Neural cell (in vitro differentiated cells): Measurements from ENCODE around the gene RGS12. TPM values are rescaled to one million over a fixed set of nuclear protein-coding genes. Genes with fewer than 3 reads are reported as not detected.
A peak's percentile ranks its signal among the peaks of the same experiment; 100 is the strongest.

Experiments
- H2AFZ ChIP-seq: fragments of 200-600, 300-800 bp; sonication (generic), shearing (Covaris generic); 2 replicates; pipeline ENCODE4 v1.6.0; 2014; ENCODE audit warnings: low read depth, mild to moderate bottlenecking, antibody characterized with exemption, low read length, moderate library complexity
- H3F3A ChIP-seq: fragments of 200-600 bp; shearing (Covaris generic); 2 replicates; pipeline ENCODE4 v1.6.1; 2016; ENCODE audit warnings: mild to moderate bottlenecking, moderate library complexity, mixed read lengths, antibody characterized with exemption, low read length; ENCODE audit not compliant: insufficient read depth, poor library complexity, severe bottlenecking
- H3K27ac ChIP-seq: fragments of 200-600, 300-800 bp; sonication (generic), shearing (Covaris generic); 2 replicates; pipeline ENCODE4 v1.5.1; 2014; ENCODE audit warnings: mild to moderate bottlenecking, low read length, moderate library complexity
- H3K27me3 ChIP-seq: fragments of 300-800, 200-600 bp; sonication (generic), shearing (Covaris generic); 2 replicates; pipeline ENCODE4 v1.6.0; 2014; ENCODE audit warnings: mild to moderate bottlenecking, low read depth, low read length, moderate library complexity; ENCODE audit not compliant: insufficient read depth
- H3K36me3 ChIP-seq: fragments of 300-800, 200-600 bp; sonication (generic), shearing (Covaris generic); 2 replicates; pipeline ENCODE4 v1.5.1; 2014; ENCODE audit warnings: mild to moderate bottlenecking, antibody characterized with exemption, low read length, moderate library complexity; ENCODE audit not compliant: insufficient read depth
- H3K4me2 ChIP-seq: fragments of 300-800, 200-600 bp; sonication (generic), shearing (Covaris generic); 2 replicates; pipeline ENCODE4 v1.6.0; 2014; ENCODE audit warnings: mild to moderate bottlenecking, low read length
- H3K4me3 ChIP-seq: fragments of 300-800, 200-600 bp; sonication (generic), shearing (Covaris generic); 2 replicates; pipeline ENCODE4 v1.5.1; 2014; ENCODE audit warnings: mild to moderate bottlenecking, low read length, moderate library complexity
- H3K79me2 ChIP-seq: fragments of 200-600 bp; shearing (Covaris generic); replicated peaks from 2 replicates; pipeline ENCODE4 v1.6.0; 2014; ENCODE audit warnings: mild to moderate bottlenecking, low read length, moderate library complexity; ENCODE audit not compliant: insufficient read depth
- H3K9ac ChIP-seq: fragments of 300-800, 200-600 bp; sonication (generic), shearing (Covaris generic); 2 replicates; pipeline ENCODE4 v1.6.1; 2016; ENCODE audit warnings: mild to moderate bottlenecking, low read length, mixed read lengths
- H3K9me2 ChIP-seq: fragments of 200-600 bp; shearing (Covaris generic); 2 replicates; pipeline ENCODE4 v1.6.1; 2016; ENCODE audit warnings: mild to moderate bottlenecking, low read length, mixed read lengths; ENCODE audit not compliant: insufficient read depth
- H3K9me3 ChIP-seq: fragments of 200-600, 300-800 bp; sonication (generic), shearing (Covaris generic); 2 replicates; pipeline ENCODE4 v1.6.1; 2016; ENCODE audit warnings: mild to moderate bottlenecking, mixed run types, low read length, moderate library complexity, mixed read lengths
- H4K20me1 ChIP-seq: fragments of 200-600 bp; shearing (Covaris generic); 2 replicates; pipeline ENCODE4 v1.6.1; 2016; ENCODE audit warnings: mild to moderate bottlenecking, mixed run types; ENCODE audit not compliant: insufficient read depth
- CTCF ChIP-seq: fragments of 450-650 bp; IDR thresholded peaks from 2 replicates; pipeline ENCODE4 v1.5.1; 2014; ENCODE audit warnings: antibody characterized with exemption, mild to moderate bottlenecking, moderate library complexity; ENCODE audit not compliant: poor library complexity, severe bottlenecking
- EP300 ChIP-seq: fragments of 450-650 bp; conservative IDR thresholded peaks from 2 replicates; pipeline ENCODE4 v1.6.1; 2014; ENCODE audit warnings: antibody characterized with exemption, mild to moderate bottlenecking, moderate library complexity; ENCODE audit not compliant: poor library complexity, severe bottlenecking
- EZH2 ChIP-seq: fragments of 200-600, 300-800 bp; shearing (Covaris generic), sonication (generic); IDR thresholded peaks from 2 replicates; pipeline ENCODE4 v1.6.1; 2014; ENCODE audit warnings: antibody characterized with exemption, low read length, borderline replicate concordance, mild to moderate bottlenecking; ENCODE audit not compliant: insufficient read depth, poor library complexity, severe bottlenecking
- MXI1 ChIP-seq: fragments of 450-650 bp; conservative IDR thresholded peaks from 2 replicates; pipeline ENCODE4 v1.6.1; 2014; ENCODE audit warnings: antibody characterized with exemption, mild to moderate bottlenecking; ENCODE audit not compliant: poor library complexity, severe bottlenecking
- POLR2AphosphoS5 ChIP-seq: IDR thresholded peaks from 2 replicates; pipeline ENCODE4 v1.6.1; 2012
- RAD21 ChIP-seq: fragments of 450-650 bp; conservative IDR thresholded peaks from 2 replicates; pipeline ENCODE4 v1.6.1; 2014; ENCODE audit warnings: antibody characterized with exemption, mild to moderate bottlenecking, moderate library complexity
- REST ChIP-seq: IDR thresholded peaks from 2 replicates; pipeline ENCODE4 v1.6.1; 2012; ENCODE audit warnings: borderline replicate concordance
- SMC3 ChIP-seq: fragments of 450-650 bp; conservative IDR thresholded peaks from 2 replicates; pipeline ENCODE4 v1.6.1; 2014; ENCODE audit warnings: antibody characterized with exemption, mild to moderate bottlenecking, moderate library complexity; ENCODE audit not compliant: poor library complexity
- TAF1 ChIP-seq: IDR thresholded peaks from 2 replicates; pipeline ENCODE4 v1.6.1; 2012; ENCODE audit warnings: low read depth
- polyA plus RNA-seq: library from polyadenylated mRNA; depleted of rRNA; stranded (reverse); fragments of >200 nt; gene quantifications from 2 replicates; pipeline ENCODE4 v1.2.3, GENCODE V29; 2014

RGS12 gene
- polyA plus RNA-seq, 1 donor from 2014 or later, result 66.4 TPM

- Histone ChIP-seq H3K4me3 (peak overlapping the region; percentile 78), H3K9ac (peak overlapping the region; percentile 90), H3F3A (no peaks in the 10 kb centered on the region), H3K4me2 (peak overlapping the region; percentile 72), H3K27me3 (no peaks in the 10 kb centered on the region), H3K79me2 (peaks cover 24% of the 10 kb centered on the region), H3K36me3 (no peaks in the 10 kb centered on the region), H3K9me3 (no peaks in the 10 kb centered on the region), H4K20me1 (no peaks in the 10 kb centered on the region), H3K9me2 (no peaks in the 10 kb centered on the region), H2AFZ (peak overlapping the region; percentile 68), H3K27ac (peak overlapping the region; percentile 78)
- peak; percentile 31 for TF ChIP-seq TAF1
- no peak for TF ChIP-seq POLR2AphosphoS5
- TF ChIP-seq REST, result peak; percentile 34
Measured at GRCh38 chr4:3293401-3294391, 875 bp downstream of the RGS12 start.

- Histone ChIP-seq H4K20me1 (no peaks in the 10 kb centered on the region), H3K9me3 (no peaks in the 10 kb centered on the region), H3K9ac (peak overlapping the region; percentile 90), H3K4me2 (peak overlapping the region; percentile 72), H3K36me3 (no peaks in the 10 kb centered on the region), H3K4me3 (peak overlapping the region; percentile 78), H3K27ac (peak overlapping the region; percentile 78), H3F3A (no peaks in the 10 kb centered on the region), H2AFZ (no peak overlapping the region), H3K27me3 (no peaks in the 10 kb centered on the region), H3K9me2 (no peaks in the 10 kb centered on the region), H3K79me2 (peaks cover 34% of the 10 kb centered on the region)
- TF ChIP-seq POLR2AphosphoS5 (no peak), MXI1 (no peak), RAD21 (no peak), EZH2 (no peak), TAF1 (no peak), REST (no peak), EP300 (no peak), CTCF (no peak), SMC3 (no peak)
Measured at GRCh38 chr4:3294401-3295241, 1.8 kb downstream of the RGS12 start.
